ENCODE data around the gene CIC. TPM values are rescaled to one million over a fixed set of nuclear protein-coding genes. Genes with fewer than 3 reads are reported as not detected.

CIC gene
- total RNA-seq, 4 donors from 2014 or later, result 40.5 to 72.8 (median 67.2) TPM

DNA sequence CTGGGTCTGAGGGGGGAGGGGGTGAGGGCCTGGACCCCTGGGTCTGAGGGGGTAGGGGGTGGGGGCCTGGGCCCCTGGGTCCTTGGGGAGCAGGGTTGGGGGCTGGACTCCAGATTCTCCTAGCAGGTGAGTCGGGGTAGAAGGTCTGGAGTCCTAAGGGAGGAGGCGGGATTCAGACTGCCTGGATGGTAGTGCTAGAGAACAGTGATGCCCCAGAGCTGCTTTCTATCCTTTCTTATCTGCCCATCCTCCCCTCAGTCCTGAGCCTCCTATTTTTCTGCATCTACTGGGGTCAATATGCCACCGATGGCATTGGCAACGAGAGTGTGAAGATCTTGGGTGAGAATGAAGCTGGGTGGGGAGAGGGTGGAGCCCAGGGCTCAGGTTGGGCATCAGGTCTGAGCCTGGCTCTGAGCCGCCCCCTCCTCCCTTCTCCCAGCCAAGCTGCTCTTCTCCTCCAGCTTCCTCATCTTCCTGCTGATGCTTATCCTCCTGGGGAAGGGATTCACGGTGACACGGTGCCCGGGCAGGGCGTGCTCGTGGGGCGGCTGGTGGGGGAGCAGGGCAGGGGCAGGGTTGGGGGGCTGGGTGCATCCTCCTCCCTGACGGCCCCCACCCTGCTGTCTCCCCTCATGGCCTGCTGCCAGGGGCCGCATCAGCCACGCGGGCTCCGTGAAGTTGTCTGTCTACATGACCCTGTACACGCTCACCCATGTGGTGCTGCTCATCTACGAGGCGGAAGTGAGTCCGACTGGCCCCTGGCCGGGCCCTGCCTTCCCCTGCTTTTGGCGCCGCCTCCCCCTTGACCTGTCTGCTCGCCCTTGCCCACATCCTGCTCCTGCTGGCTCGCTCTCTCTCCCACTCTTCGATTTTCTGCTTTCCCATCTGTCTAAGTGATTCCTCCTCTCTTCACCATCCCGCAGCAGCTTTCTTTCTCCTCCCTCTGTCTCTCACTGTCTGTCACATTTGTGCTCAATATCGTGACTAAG is 47.5 kb downstream of the CIC start:
- Histone ChIP-seq H3K27ac (no peak overlapping the region), H3K4me3 (peak overlapping the region in 1 of 4 donors; percentile 20), H3K9me3 (peaks cover 0 to 3% (median 0%) of the 10 kb centered on the region in 4 donors), H3K4me1 (peaks cover 0 to 14% (median 7%) of the 10 kb centered on the region in 4 donors), H3K27me3 (peaks cover 0 to 3% of the 10 kb centered on the region in 2 donors), H3K36me3 (no peaks in the 10 kb centered on the region)
- TF ChIP-seq POLR2A (IDR thresholded peaks at IDR 0.05), result no peak
- no peak for TF ChIP-seq CTCF (IDR thresholded peaks at IDR 0.05)
- peak in 2 of 3 donors; percentile 44 to 66 for DNase-seq

DNA sequence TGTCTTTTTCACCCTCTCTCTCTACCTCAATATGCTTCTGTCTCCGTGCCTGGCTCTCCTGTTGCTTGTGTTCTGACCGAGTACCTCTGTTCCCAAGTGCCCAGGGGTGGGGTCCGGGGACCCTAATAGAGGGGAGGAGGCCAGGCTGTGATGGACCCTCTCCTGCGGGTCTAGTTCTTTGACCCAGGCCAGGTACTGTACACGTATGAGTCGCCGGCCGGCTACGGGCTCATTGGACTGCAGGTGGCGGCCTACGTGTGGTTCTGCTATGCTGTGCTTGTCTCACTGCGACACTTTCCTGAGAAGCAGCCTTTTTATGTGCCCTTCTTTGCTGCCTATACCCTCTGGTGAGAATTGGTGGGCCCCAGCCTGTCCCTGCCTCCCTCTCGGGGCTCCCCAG is 48.5 kb downstream of the CIC start:
- no peak for TF ChIP-seq CTCF (IDR thresholded peaks at IDR 0.05)
- no peak for TF ChIP-seq POLR2A (IDR thresholded peaks at IDR 0.05)
- Histone ChIP-seq H3K27me3 (peaks cover 0 to 3% of the 10 kb centered on the region in 2 donors), H3K27ac (no peak overlapping the region), H3K4me1 (peaks cover 0 to 13% (median 7%) of the 10 kb centered on the region in 4 donors), H3K4me3 (no peak overlapping the region), H3K36me3 (no peaks in the 10 kb centered on the region), H3K9me3 (peaks cover 0 to 3% (median 0%) of the 10 kb centered on the region in 4 donors)
- DNase-seq, result no peak

DNA sequence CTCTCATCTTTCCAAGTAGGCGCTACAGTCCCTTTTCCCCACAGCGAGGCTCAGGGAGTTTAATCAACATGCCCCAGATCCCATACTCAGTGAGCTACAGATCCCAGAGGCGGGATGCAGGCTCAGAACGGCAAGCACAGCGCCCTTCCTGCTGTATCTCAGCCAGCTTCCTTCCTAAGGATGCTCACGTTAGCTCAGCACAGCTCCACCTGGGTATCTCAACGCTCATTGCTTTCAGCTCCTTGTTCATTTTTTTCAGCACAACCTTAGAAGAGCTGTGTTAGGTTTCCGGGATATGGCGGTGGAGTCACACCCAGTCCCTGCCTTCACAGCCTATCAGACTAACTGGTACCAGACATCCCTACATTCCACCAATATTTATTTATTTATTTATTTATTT is 53.3 kb downstream of the CIC start:
- Histone ChIP-seq H3K9me3 (no peaks in the 10 kb centered on the region), H3K4me3 (no peak overlapping the region), H3K27me3 (peaks cover 0 to 18% of the 10 kb centered on the region in 2 donors), H3K4me1 (peaks cover 0 to 22% (median 12%) of the 10 kb centered on the region in 4 donors), H3K27ac (no peak overlapping the region), H3K36me3 (no peaks in the 10 kb centered on the region)
- TF ChIP-seq POLR2A (IDR thresholded peaks at IDR 0.05) (no peak), CTCF (IDR thresholded peaks at IDR 0.05) (no peak)
- no peak for DNase-seq

GRCh38 chr19:42323473-42323851 is 54.4 kb downstream of the CIC start:
- TF ChIP-seq POLR2A (IDR thresholded peaks at IDR 0.05) (no peak), CTCF (IDR thresholded peaks at IDR 0.05) (no peak)
- no peak overlapping the region for H3K27ac ChIP-seq
- no peaks in the 10 kb centered on the region for H3K9me3 ChIP-seq
- H3K4me3 ChIP-seq, result no peak overlapping the region
- DNase-seq, result peak in 1 of 3 donors; percentile 52
- H3K36me3 ChIP-seq, result no peaks in the 10 kb centered on the region
- H3K27me3 ChIP-seq, result peaks cover 0 to 18% of the 10 kb centered on the region in 2 donors
- peaks cover 0 to 22% (median 12%) of the 10 kb centered on the region in 4 donors for H3K4me1 ChIP-seq

- Histone ChIP-seq H3K4me3 (peak overlapping the region; percentile 72 to 93 (median 83)), H3K27ac (peak overlapping the region in 1 of 4 donors; percentile 84), H3K27me3 (peaks cover 0 to 18% of the 10 kb centered on the region in 2 donors), H3K36me3 (no peaks in the 10 kb centered on the region), H3K9me3 (no peaks in the 10 kb centered on the region), H3K4me1 (peaks cover 0 to 22% (median 12%) of the 10 kb centered on the region in 4 donors)
- TF ChIP-seq CTCF (IDR thresholded peaks at IDR 0.05) (peak in 1 of 6 experiments; percentile 12), POLR2A (IDR thresholded peaks at IDR 0.05) (no peak)
- peak in 2 of 3 donors; percentile 22 to 55 for DNase-seq
These were observed 55.0 kb downstream of the CIC start for GRCh38 chr19:42323852-42324654.
